Esophagus squamous epithelium (tissue), 5 donors: ENCODE measurements around the gene LIMS1. TPM values are rescaled to one million over a fixed set of nuclear protein-coding genes. Genes with fewer than 3 reads are reported as not detected.
A peak's percentile ranks its signal among the peaks of the same experiment; 100 is the strongest.

ENCODE experiments used
- DNase-seq: peaks from one replicate; lab custom pipeline; 2025; lab: John Stamatoyannopoulos, UW
- H3K27ac ChIP-seq, 4 donors: fragments of 200-600 bp; sonication (generic); one replicate each; pipeline ENCODE4 v1.5.1; 2016 to 2019; ENCODE audit warnings: mild to moderate bottlenecking in 1 of 4
- H3K27me3 ChIP-seq, 4 donors: fragments of 200-600 bp; sonication (generic); 1 replicate in 3 of 4; 2 replicates in 1 of 4; pipeline versions ENCODE4 v1.5.1 to v1.6.0; 2017 to 2021; ENCODE audit warnings: antibody characterized with exemption in 1 of 4
- H3K36me3 ChIP-seq, 3 donors: fragments of 200-600 bp; sonication (generic); one replicate each; pipeline ENCODE4 v1.5.1; 2016 to 2019
- H3K4me1 ChIP-seq, 3 donors: fragments of 200-600 bp; sonication (generic); one replicate each; pipeline ENCODE4 v1.5.1; 2017 to 2019
- H3K4me3 ChIP-seq, 4 donors: fragments of 200-600 bp; sonication (generic); 1 replicate in 3 of 4; 2 replicates in 1 of 4; pipeline ENCODE4 v1.5.1; 2016 to 2019; ENCODE audit warnings: mild to moderate bottlenecking in 2 of 4, moderate library complexity in 1 of 4
- H3K9me3 ChIP-seq, 3 donors: fragments of 200-600 bp; sonication (generic); one replicate each; pipeline ENCODE4 v1.5.1; 2016 to 2019
- POLR2A ChIP-seq, 4 donors: fragments of 450-650 bp; IDR thresholded peaks; one replicate each; pipeline ENCODE4 v1.6.1; 2017; ENCODE audit warnings: antibody characterized with exemption in 4 of 4, mild to moderate bottlenecking in 4 of 4, moderate library complexity in 3 of 4
- WGBS, 2 donors: methylation state at CpG; one replicate each; pipeline ENCODE4 v1.1.5; 2018; 5-methylcytosine and 5-hydroxymethylcytosine counted together
- intact Hi-C: fragments of 100-400 bp; cut with DNase I; formaldehyde crosslinking; loops from one replicate; pipeline ENCODE4 v1.15.0; 2022
- total RNA-seq, 4 donors: library from RNA; depleted of rRNA; stranded (reverse); fragments of >200 nt; gene quantifications; one replicate each; pipeline ENCODE4 v1.1.0, GENCODE V29; 2016
- TF ChIP-seq, protein P1 (sequence below), 6 experiments: fragments of 450-650 bp in 4 of 6; fragments of 200-600 bp in 2 of 6; sonication (generic) in 2 of 6; IDR thresholded peaks; one replicate each; pipeline ENCODE4 v1.5.1; 2016 to 2019; ENCODE audit warnings: antibody characterized with exemption in 6 of 6, mild to moderate bottlenecking in 4 of 6, moderate library complexity in 4 of 6
- donor health status: DM: yes; HTN: yes; CAD: no.

The LIMS1 gene
- total RNA-seq, 4 donors from 2014 or later, result 37.8 to 66.2 (median 54.0) TPM

DNA sequence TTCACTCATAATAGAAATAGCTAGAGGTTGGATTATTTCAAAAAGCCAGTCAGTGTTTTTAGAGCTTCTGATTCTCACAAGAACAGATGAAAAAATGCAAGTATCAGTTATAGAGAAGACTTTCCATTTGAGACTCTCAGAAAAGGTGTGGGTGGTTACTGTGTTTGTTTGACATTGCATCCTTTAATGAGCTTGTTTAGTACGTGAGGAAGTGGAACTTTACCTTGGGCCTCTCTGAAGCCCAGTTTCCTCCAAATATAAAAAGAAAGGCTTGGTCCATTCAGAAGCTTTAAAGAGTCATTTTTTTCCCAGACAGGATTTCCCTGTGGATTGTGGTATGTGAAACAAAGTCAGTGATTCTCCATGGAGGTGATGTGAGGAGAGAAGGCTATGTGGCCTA lies 95.1 kb downstream of the LIMS1 start:
- Histone ChIP-seq H3K27me3 (no peaks in the 10 kb centered on the region), H3K27ac (no peak overlapping the region), H3K4me1 (peaks cover 0 to 55% (median 21%) of the 10 kb centered on the region in 3 donors), H3K9me3 (no peaks in the 10 kb centered on the region), H3K4me3 (no peak overlapping the region), H3K36me3 (no peaks in the 10 kb centered on the region)
- intact Hi-C loops, result no loop called here
- TF ChIP-seq, protein P1, sequence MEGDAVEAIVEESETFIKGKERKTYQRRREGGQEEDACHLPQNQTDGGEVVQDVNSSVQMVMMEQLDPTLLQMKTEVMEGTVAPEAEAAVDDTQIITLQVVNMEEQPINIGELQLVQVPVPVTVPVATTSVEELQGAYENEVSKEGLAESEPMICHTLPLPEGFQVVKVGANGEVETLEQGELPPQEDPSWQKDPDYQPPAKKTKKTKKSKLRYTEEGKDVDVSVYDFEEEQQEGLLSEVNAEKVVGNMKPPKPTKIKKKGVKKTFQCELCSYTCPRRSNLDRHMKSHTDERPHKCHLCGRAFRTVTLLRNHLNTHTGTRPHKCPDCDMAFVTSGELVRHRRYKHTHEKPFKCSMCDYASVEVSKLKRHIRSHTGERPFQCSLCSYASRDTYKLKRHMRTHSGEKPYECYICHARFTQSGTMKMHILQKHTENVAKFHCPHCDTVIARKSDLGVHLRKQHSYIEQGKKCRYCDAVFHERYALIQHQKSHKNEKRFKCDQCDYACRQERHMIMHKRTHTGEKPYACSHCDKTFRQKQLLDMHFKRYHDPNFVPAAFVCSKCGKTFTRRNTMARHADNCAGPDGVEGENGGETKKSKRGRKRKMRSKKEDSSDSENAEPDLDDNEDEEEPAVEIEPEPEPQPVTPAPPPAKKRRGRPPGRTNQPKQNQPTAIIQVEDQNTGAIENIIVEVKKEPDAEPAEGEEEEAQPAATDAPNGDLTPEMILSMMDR (IDR thresholded peaks at IDR 0.05), result no peak
- TF ChIP-seq POLR2A (IDR thresholded peaks at IDR 0.05), result no peak
- no peak for DNase-seq
- 40 to 61% methylated on average over 1 of the region's 1 CpG for WGBS, 2 donors

DNA sequence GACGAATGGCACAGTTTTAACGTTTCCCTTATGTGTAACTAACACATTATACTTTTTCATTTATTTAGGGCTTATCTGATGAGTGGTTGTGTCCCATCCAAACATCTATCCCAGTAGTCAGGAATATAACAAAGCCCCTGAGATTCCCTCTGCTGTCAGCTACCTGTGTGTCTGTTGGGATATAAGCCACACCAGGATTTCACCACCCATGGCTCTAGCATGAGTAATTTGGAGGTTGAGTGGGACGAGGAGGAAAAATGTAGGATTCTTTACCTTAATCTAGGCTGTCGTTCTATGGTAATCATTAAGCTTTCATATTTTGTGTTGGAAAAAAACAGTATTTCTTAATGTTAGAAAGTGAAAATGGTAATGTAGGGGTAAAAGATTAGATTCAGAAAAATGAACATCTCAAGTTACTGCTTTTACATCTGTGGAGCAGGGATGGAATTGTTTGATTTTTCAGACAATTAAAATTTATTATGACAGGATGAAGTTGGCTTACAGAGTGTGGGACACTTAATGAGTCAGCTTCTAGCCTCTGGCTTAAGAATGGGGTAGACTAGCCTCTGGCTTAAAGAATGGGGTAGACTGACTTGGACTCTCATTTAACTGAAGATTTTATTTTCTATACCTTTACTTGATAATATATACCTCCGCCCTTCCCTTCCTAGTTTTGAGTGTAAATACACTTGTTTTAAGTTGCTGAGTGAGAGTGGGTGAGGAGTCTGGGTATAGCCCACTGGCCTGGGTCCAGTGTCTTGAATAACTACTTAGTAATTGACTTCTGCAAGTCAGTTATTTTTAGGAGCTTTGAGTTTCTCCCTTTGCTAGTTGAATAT lies 96.5 kb downstream of the LIMS1 start:
- Histone ChIP-seq H3K9me3 (no peaks in the 10 kb centered on the region), H3K4me3 (no peak overlapping the region), H3K27me3 (no peaks in the 10 kb centered on the region), H3K27ac (no peak overlapping the region), H3K36me3 (no peaks in the 10 kb centered on the region), H3K4me1 (peaks cover 0 to 60% (median 25%) of the 10 kb centered on the region in 3 donors)
- DNase-seq, result no peak
- 77 to 78% methylated on average over 5 of the region's 5 CpGs for WGBS, 2 donors
- TF ChIP-seq, protein P1 (IDR thresholded peaks at IDR 0.05), result no peak
- TF ChIP-seq POLR2A (IDR thresholded peaks at IDR 0.05), result no peak
- intact Hi-C loops, result no loop called here

DNA sequence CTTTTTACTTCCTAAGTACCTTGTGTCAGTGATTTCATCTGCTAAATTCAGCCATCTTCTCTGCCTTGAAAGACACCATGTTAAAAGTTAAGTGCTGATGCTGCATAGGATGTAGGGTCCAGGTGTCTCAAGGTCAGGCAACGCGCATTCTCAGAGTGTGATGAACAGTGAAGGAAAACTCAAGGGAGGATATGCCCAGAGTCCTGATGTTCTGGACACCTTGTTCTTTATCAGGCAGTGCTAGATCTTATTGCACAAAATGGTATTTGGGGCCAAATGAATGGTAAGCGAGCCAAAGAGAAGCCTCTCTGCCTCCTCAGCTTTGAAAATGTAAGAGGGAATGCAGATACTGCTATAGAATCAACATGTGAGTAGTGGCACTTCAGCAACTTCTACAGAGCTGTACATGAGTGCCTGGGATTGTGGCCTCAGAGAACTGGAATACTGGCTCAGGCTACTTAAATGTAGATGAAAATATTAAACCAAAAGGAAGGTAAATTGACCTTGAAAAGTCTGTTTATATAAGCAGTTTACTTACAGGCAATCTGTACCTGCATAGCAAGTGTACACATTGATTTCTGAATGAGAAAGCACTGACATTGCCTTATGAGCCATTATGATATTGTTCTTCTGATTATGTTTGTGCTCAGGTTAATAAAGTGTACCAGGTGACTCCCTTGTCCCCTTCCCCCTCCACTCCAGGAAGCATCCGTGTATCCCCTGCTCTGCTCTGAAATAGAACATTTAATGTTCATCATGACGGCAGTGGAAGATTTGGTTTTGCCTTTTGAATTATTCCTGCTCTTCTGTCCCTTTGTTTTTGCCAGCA lies 98.3 kb downstream of the LIMS1 start:
- no peak for DNase-seq
- H3K4me1 ChIP-seq, result peaks cover 6 to 72% (median 34%) of the 10 kb centered on the region in 3 donors

DNA sequence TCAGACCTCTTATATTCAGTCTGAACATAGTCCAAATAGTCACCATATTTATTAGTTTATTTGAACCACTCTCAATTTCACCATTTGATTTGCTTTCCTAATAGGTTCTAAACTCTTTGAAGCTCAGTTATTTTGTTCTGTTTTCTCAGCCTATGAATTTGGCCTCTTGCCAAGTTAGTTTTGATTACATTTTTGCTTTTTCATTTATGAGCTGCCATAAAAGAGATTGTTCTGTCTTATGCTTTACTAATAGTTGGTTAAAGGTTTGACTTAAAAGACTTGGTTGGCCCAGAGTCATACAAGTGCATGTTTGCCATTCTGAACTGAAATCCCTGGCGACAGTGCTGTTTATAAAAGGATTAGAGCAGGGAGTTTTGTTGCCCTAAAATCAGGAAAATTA lies 99.1 kb downstream of the LIMS1 start:
- DNase-seq, result no peak
- no peaks in the 10 kb centered on the region for H3K27me3 ChIP-seq
- intact Hi-C loops, result no loop called here
- H3K9me3 ChIP-seq, result no peaks in the 10 kb centered on the region
- H3K27ac ChIP-seq, result peak overlapping the region in 1 of 4 donors; percentile 13
- peaks cover 6 to 77% (median 34%) of the 10 kb centered on the region in 3 donors for H3K4me1 ChIP-seq
- no peaks in the 10 kb centered on the region for H3K36me3 ChIP-seq
- WGBS, 2 donors, result 25 to 48% methylated on average over 1 of the region's 1 CpG
- TF ChIP-seq POLR2A (IDR thresholded peaks at IDR 0.05), result no peak
- TF ChIP-seq, protein P1 (IDR thresholded peaks at IDR 0.05), result no peak
- H3K4me3 ChIP-seq, result no peak overlapping the region

More for the DNA sequence above, 98.3 kb downstream of the LIMS1 start:
- Histone ChIP-seq H3K4me3 (no peak overlapping the region), H3K27ac (no peak overlapping the region), H3K9me3 (no peaks in the 10 kb centered on the region), H3K27me3 (no peaks in the 10 kb centered on the region), H3K36me3 (no peaks in the 10 kb centered on the region)
- TF ChIP-seq, protein P1 (IDR thresholded peaks at IDR 0.05), result no peak
- TF ChIP-seq POLR2A (IDR thresholded peaks at IDR 0.05), result no peak
- WGBS, 2 donors, result 77% methylated on average over 5 of the region's 5 CpGs
- intact Hi-C loops, result no loop called here

DNA sequence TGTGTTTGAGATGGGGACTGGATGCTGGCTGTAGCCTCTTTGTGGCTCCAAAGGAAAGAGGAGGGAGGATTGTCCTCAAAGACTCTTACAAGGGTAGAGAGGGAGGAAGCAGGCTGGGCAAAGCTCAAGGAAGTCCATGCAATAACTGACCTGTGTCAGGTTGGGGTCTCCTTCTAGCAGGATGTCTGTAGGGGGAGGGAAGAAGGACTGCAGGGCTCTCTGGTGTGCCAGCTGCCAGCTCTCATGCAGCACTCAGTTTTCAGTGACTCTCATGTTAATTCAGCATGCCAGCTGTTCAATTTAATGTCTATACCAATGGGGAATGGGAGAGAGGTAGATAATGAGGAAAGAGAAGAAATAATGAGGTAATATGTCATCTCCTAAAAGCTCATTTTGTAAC lies 99.7 kb downstream of the LIMS1 start:
- TF ChIP-seq, protein P1 (IDR thresholded peaks at IDR 0.05), result no peak
- TF ChIP-seq POLR2A (IDR thresholded peaks at IDR 0.05), result no peak
- no peaks in the 10 kb centered on the region for H3K36me3 ChIP-seq
- no peak for DNase-seq
- H3K9me3 ChIP-seq, result no peaks in the 10 kb centered on the region
- no peaks in the 10 kb centered on the region for H3K27me3 ChIP-seq
- H3K4me3 ChIP-seq, result no peak overlapping the region
- peak overlapping the region in 3 of 4 donors; percentile 13 to 49 (median 27) for H3K27ac ChIP-seq
- H3K4me1 ChIP-seq, result peaks cover 6 to 78% (median 34%) of the 10 kb centered on the region in 3 donors
- intact Hi-C loops, result no loop called here
